Measurements from ENCODE around the gene HSPA5.

- TF ChIP-seq CTCF (IDR thresholded peaks at IDR 0.05) (no peak), BCL3 (IDR thresholded peaks at IDR 0.05) (no peak), CEBPB (IDR thresholded peaks at IDR 0.05) (no peak), ESRRA (IDR thresholded peaks at IDR 0.05; ENCODE audit: borderline replicate concordance, low read length) (no peak), USF2 (IDR thresholded peaks at IDR 0.05) (no peak), POLR2AphosphoS2 (conservative IDR thresholded peaks at IDR 0.05; ENCODE audit: low read length) (no peak), POLR2A (IDR thresholded peaks at IDR 0.05; ENCODE audit: low read length) (no peak), CHD2 (IDR thresholded peaks at IDR 0.05; ENCODE audit: low read length, partially characterized antibody) (no peak), SMC3 (IDR thresholded peaks at IDR 0.05) (no peak), HOXB13 (CRISPR knock-in tag; IDR thresholded peaks at IDR 0.05; ENCODE audit: low read depth) (no peak), MAFK (IDR thresholded peaks at IDR 0.05; ENCODE audit: partially characterized antibody) (no peak), EP300 (IDR thresholded peaks at IDR 0.05) (no peak)
Measured at GRCh38 chr9:125280945-125281344, 39.8 kb upstream of the HSPA5 start.

Measured in A549 (cell line).